HEK293T (cell line): ENCODE results near the gene AGMAT.
"Not testable (repeated sequence)": the region's sequence is repeated elsewhere in the genome, so short reads cannot be mapped to it uniquely, and the experiment has no call there.

Source experiments
- CTCF ChIA-PET: fragments of 350-600 bp; formaldehyde crosslinking; extraction: SDS; loops from one replicate; lab custom pipeline; 2021; ENCODE audit warnings: antibody characterized with exemption, inconsistent platforms; lab: Yijun Ruan, JAX
- POLR2A ChIA-PET: fragments of 350-600 bp; formaldehyde crosslinking; extraction: SDS; loops from one replicate; lab custom pipeline; 2020; ENCODE audit warnings: antibody characterized with exemption, inconsistent platforms; lab: Yijun Ruan, JAX
- DNase-seq: peaks from one replicate; pipeline ENCODE4 v3.0.0; 2012; ENCODE audit warnings: mixed read lengths; ENCODE audit errors: extremely low spot score
- ARNT ChIP-seq: fragments of 450-650 bp; IDR thresholded peaks from 2 replicates; pipeline ENCODE4 v1.6.1; 2017; ENCODE audit warnings: mild to moderate bottlenecking
- BHLHE40 ChIP-seq: fragments of 450-650 bp; IDR thresholded peaks from 2 replicates; pipeline ENCODE4 v1.6.1; 2016; ENCODE audit warnings: mild to moderate bottlenecking, moderate library complexity, borderline replicate concordance
- CTBP1 ChIP-seq: fragments of 450-650 bp; IDR thresholded peaks from 2 replicates; pipeline ENCODE4 v1.6.1; 2016; ENCODE audit warnings: borderline replicate concordance
- ELF4 ChIP-seq: fragments of 450-650 bp; IDR thresholded peaks from 2 replicates; pipeline ENCODE4 v1.6.1; 2017; ENCODE audit warnings: antibody characterized with exemption
- FOXA1 ChIP-seq: fragments of 450-650 bp; IDR thresholded peaks from 2 replicates; pipeline ENCODE4 v1.6.1; 2016; ENCODE audit warnings: mild to moderate bottlenecking
- FOXK2 ChIP-seq: fragments of 450-650 bp; IDR thresholded peaks from 2 replicates; pipeline ENCODE4 v1.6.1; 2016; ENCODE audit warnings: mild to moderate bottlenecking
- FOXM1 ChIP-seq: fragments of 450-650 bp; IDR thresholded peaks from 2 replicates; pipeline ENCODE4 v1.6.1; 2017; ENCODE audit warnings: mild to moderate bottlenecking, borderline replicate concordance
- HDGF ChIP-seq: fragments of 450-650 bp; IDR thresholded peaks from 2 replicates; pipeline ENCODE4 v1.6.1; 2017; ENCODE audit warnings: antibody characterized with exemption, borderline replicate concordance
- L3MBTL2 ChIP-seq: fragments of 450-650 bp; conservative IDR thresholded peaks from 2 replicates; pipeline ENCODE4 v1.6.1; 2016; ENCODE audit warnings: mild to moderate bottlenecking
- LEF1 ChIP-seq: fragments of 450-650 bp; IDR thresholded peaks from 2 replicates; pipeline ENCODE4 v1.6.1; 2017; ENCODE audit warnings: mild to moderate bottlenecking, borderline replicate concordance
- NFRKB ChIP-seq: fragments of 450-650 bp; IDR thresholded peaks from 2 replicates; pipeline ENCODE4 v1.6.1; 2016; ENCODE audit warnings: mild to moderate bottlenecking, moderate library complexity
- PKNOX1 ChIP-seq: fragments of 450-650 bp; IDR thresholded peaks from 2 replicates; pipeline ENCODE4 v1.6.1; 2016
- SP1 ChIP-seq: fragments of 450-650 bp; IDR thresholded peaks from 2 replicates; pipeline ENCODE4 v1.6.1; 2017
- SUZ12 ChIP-seq: fragments of 450-650 bp; IDR thresholded peaks from 2 replicates; pipeline ENCODE4 v1.6.1; 2016; ENCODE audit warnings: mild to moderate bottlenecking
- TARDBP ChIP-seq: fragments of 450-650 bp; IDR thresholded peaks from 2 replicates; pipeline ENCODE4 v1.6.1; 2016
- ZNF384 ChIP-seq: fragments of 450-650 bp; IDR thresholded peaks from 2 replicates; pipeline ENCODE4 v1.6.1; 2016

The AGMAT gene

GRCh38 chr1:15609631-15610030 is 24.8 kb upstream of the AGMAT start:
- POLR2A ChIA-PET = no interaction called here
- TF ChIP-seq FOXA1 (no peak), L3MBTL2 (no peak), ARNT (no peak), TARDBP (no peak), HDGF (no peak)
- CTCF ChIA-PET = no interaction called here
- DNase-seq = no peak

- POLR2A ChIA-PET = interaction anchor here (4.2 kb wide), 1 partner anchor 11 kb away, joined by 61 read pairs; the partner anchor contains the start of gene DDI2
- TF ChIP-seq FOXM1 = no peak
- TF ChIP-seq FOXA1 = no peak
- no peak for TF ChIP-seq ARNT
- TF ChIP-seq L3MBTL2 = no peak
- TF ChIP-seq CTBP1 = no peak
- TF ChIP-seq NFRKB = no peak
- TF ChIP-seq ZNF384 = no peak
- TF ChIP-seq ELF4 = no peak
- no peak for TF ChIP-seq FOXK2
- no peak for TF ChIP-seq PKNOX1
- no peak for TF ChIP-seq SP1
- no peak for TF ChIP-seq TARDBP
- no peak for TF ChIP-seq HDGF
- TF ChIP-seq BHLHE40 = no peak
- no peak for TF ChIP-seq LEF1
- TF ChIP-seq SUZ12 = no peak
- CTCF ChIA-PET = no interaction called here
- no peak for DNase-seq
Measured at GRCh38 chr1:15605398-15606383, 20.8 kb upstream of the AGMAT start.

- CTCF ChIA-PET = interaction anchor here (0.6 kb wide), 1 partner anchor 98 kb away, joined by 3 read pairs; no protein-coding TSS in a partner anchor
Measured at GRCh38 chr1:15604400-15604799, 19.5 kb upstream of the AGMAT start.

GRCh38 chr1:15603966-15604282 is 19.1 kb upstream of the AGMAT start:
- not testable (repeated sequence) for DNase-seq
- ChIA-PET POLR2A (interaction anchor here (0.9 to 4.2 kb wide), 10 partner anchors 9 to 230 kb away, joined by 3 to 61 read pairs (median 4); partner anchors contain the start of gene DDI2), CTCF (interaction anchor here (1.5 kb wide), 2 partner anchors 10 to 12 kb away, joined by 4 to 7 read pairs; no protein-coding TSS in a partner anchor)

More at GRCh38 chr1:15604400-15604799, 19.5 kb upstream of the AGMAT start:
- DNase-seq = not testable (repeated sequence)
- POLR2A ChIA-PET = interaction anchor here (1.2 to 4.2 kb wide), 4 partner anchors 8 to 110 kb away, joined by 3 to 61 read pairs (median 8); partner anchors contain the start of gene DDI2

- ChIA-PET POLR2A (interaction anchor here (0.6 to 4.2 kb wide), 14 partner anchors 9 to 231 kb away, joined by 3 to 61 read pairs (median 4); partner anchors contain the start of gene DDI2), CTCF (interaction anchor here (1.5 kb wide), 2 partner anchors 9 to 12 kb away, joined by 4 to 7 read pairs; no protein-coding TSS in a partner anchor)
- TF ChIP-seq FOXM1 (no peak), L3MBTL2 (peak; percentile 100)
- peak; percentile 95 for DNase-seq
Measured at GRCh38 chr1:15603050-15603965, 18.5 kb upstream of the AGMAT start.

GRCh38 chr1:15598436-15598835 is 13.6 kb upstream of the AGMAT start:
- POLR2A ChIA-PET = interaction anchor here (0.9 kb wide), 1 partner anchor 18 kb away, joined by 3 read pairs; no protein-coding TSS in a partner anchor
- TF ChIP-seq ELF4 (no peak), LEF1 (no peak), FOXK2 (no peak), SUZ12 (no peak), BHLHE40 (no peak), PKNOX1 (no peak), FOXM1 (no peak)

More at GRCh38 chr1:15598436-15598835, 13.6 kb upstream of the AGMAT start:
- CTCF ChIA-PET = no interaction called here
- no peak for DNase-seq
